Tibial artery (tissue), 4 donors: Measurements from ENCODE around the gene SLC25A30.

Source experiments
- DNase-seq, 2 donors: peaks; one replicate each; pipeline ENCODE4 v3.0.0-alpha.2; 2019
- H3K27ac ChIP-seq, 2 donors: fragments of 200-600 bp; sonication (generic) in 1 of 2; 1 replicate in 1 of 2; 2 replicates in 1 of 2; pipeline ENCODE4 v1.5.1; 2018 to 2019; ENCODE audit warnings: mild to moderate bottlenecking in 1 of 2
- H3K27me3 ChIP-seq, 2 donors: fragments of 200-600 bp; sonication (generic) in 1 of 2; one replicate each; pipeline versions ENCODE4 v1.5.1 to v1.6.0; 2016 to 2019
- H3K36me3 ChIP-seq, 3 donors: fragments of 200-600 bp; sonication (generic) in 2 of 3; one replicate each; pipeline ENCODE4 v1.5.1; 2016 to 2019; ENCODE audit warnings: mild to moderate bottlenecking in 2 of 3
- H3K4me1 ChIP-seq, 4 donors: fragments of 200-600 bp; sonication (generic) in 2 of 4; 1 replicate in 3 of 4; 2 replicates in 1 of 4; pipeline ENCODE4 v1.5.1; 2016 to 2019
- H3K4me3 ChIP-seq, 2 donors: fragments of 200-600 bp; sonication (generic) in 1 of 2; 1 replicate in 1 of 2; 2 replicates in 1 of 2; pipeline ENCODE4 v1.5.1; 2018 to 2019; ENCODE audit warnings: mild to moderate bottlenecking in 2 of 2
- H3K9me3 ChIP-seq, 3 donors: fragments of 200-600 bp; sonication (generic) in 1 of 3; one replicate each; pipeline ENCODE4 v1.5.1; 2016 to 2019
- CTCF ChIP-seq, 2 experiments: fragments of 200-600 bp in 1 of 2; fragments of 450-650 bp in 1 of 2; IDR thresholded peaks; one replicate each; pipeline ENCODE4 v1.5.1; 2017 to 2019; ENCODE audit warnings: antibody characterized with exemption in 2 of 2, mild to moderate bottlenecking in 1 of 2, moderate library complexity in 1 of 2
- intact Hi-C: fragments of 100-400 bp; cut with DNase I; formaldehyde crosslinking; loops from one replicate; pipeline ENCODE4 v1.15.0; 2023; ENCODE audit warnings: low total_unique reads

Gene SLC25A30

GRCh38 chr13:45368571-45368970 lies 49.6 kb downstream of the SLC25A30 start:
- Histone ChIP-seq H3K27ac (no peak overlapping the region), H3K36me3 (peaks cover 4 to 14% (median 9%) of the 10 kb centered on the region in 3 donors), H3K4me1 (peaks cover 0 to 21% (median 9%) of the 10 kb centered on the region in 4 donors), H3K27me3 (no peaks in the 10 kb centered on the region), H3K9me3 (no peaks in the 10 kb centered on the region), H3K4me3 (no peak overlapping the region)
- intact Hi-C loops = no loop called here
- no peak for TF ChIP-seq CTCF (IDR thresholded peaks at IDR 0.05)
- no peak for DNase-seq

- no peaks in the 10 kb centered on the region for H3K27me3 ChIP-seq
- no peak for TF ChIP-seq CTCF (IDR thresholded peaks at IDR 0.05)
- no peak for DNase-seq
- intact Hi-C loops = no loop called here
- H3K9me3 ChIP-seq = no peaks in the 10 kb centered on the region
- no peak overlapping the region for H3K27ac ChIP-seq
- H3K4me1 ChIP-seq = peaks cover 0 to 21% (median 9%) of the 10 kb centered on the region in 4 donors
- no peak overlapping the region for H3K4me3 ChIP-seq
- H3K36me3 ChIP-seq = peaks cover 7 to 18% (median 13%) of the 10 kb centered on the region in 3 donors
Observed at GRCh38 chr13:45368005-45368404, 50.2 kb downstream of the SLC25A30 start.

GRCh38 chr13:45367358-45367757 lies 50.8 kb downstream of the SLC25A30 start:
- H3K36me3 ChIP-seq = peaks cover 12 to 24% (median 19%) of the 10 kb centered on the region in 3 donors
- H3K27ac ChIP-seq = no peak overlapping the region
- DNase-seq = peak in 1 of 2 donors; percentile 59
- H3K27me3 ChIP-seq = no peaks in the 10 kb centered on the region
- no peak overlapping the region for H3K4me3 ChIP-seq
- H3K9me3 ChIP-seq = no peaks in the 10 kb centered on the region
- TF ChIP-seq CTCF (IDR thresholded peaks at IDR 0.05) = no peak
- H3K4me1 ChIP-seq = peaks cover 0 to 21% (median 9%) of the 10 kb centered on the region in 4 donors
- intact Hi-C loops = no loop called here

- TF ChIP-seq CTCF (IDR thresholded peaks at IDR 0.05) = no peak
- Histone ChIP-seq H3K27ac (no peak overlapping the region), H3K4me1 (peaks cover 0 to 11% (median 3%) of the 10 kb centered on the region in 4 donors), H3K9me3 (no peaks in the 10 kb centered on the region), H3K36me3 (peaks cover 18 to 38% (median 34%) of the 10 kb centered on the region in 3 donors), H3K27me3 (no peaks in the 10 kb centered on the region), H3K4me3 (no peak overlapping the region)
- intact Hi-C loops = no loop called here
- no peak for DNase-seq
Observed at GRCh38 chr13:45365558-45365885, 52.7 kb downstream of the SLC25A30 start.

GRCh38 chr13:45364876-45365557 lies 53.2 kb downstream of the SLC25A30 start:
- intact Hi-C loops = no loop called here
- no peak for DNase-seq
- no peaks in the 10 kb centered on the region for H3K9me3 ChIP-seq

More at GRCh38 chr13:45364876-45365557, 53.2 kb downstream of the SLC25A30 start:
- Histone ChIP-seq H3K36me3 (peaks cover 21 to 43% (median 38%) of the 10 kb centered on the region in 3 donors), H3K27ac (no peak overlapping the region), H3K27me3 (no peaks in the 10 kb centered on the region), H3K4me1 (peaks cover 0 to 11% (median 3%) of the 10 kb centered on the region in 4 donors), H3K4me3 (no peak overlapping the region)
- no peak for TF ChIP-seq CTCF (IDR thresholded peaks at IDR 0.05)
